HepG2 (cell line): ENCODE results near the gene ABHD17A. TPM values are rescaled to one million over a fixed set of nuclear protein-coding genes. Genes with fewer than 3 reads are reported as not detected.

ENCODE experiments used
- EP300 ChIP-seq, 3 experiments: sonication (generic) in 1 of 3; formaldehyde crosslinking in 1 of 3; IDR thresholded peaks; 2 replicates each; pipeline versions ENCODE4 v1.5.1 to v1.6.1; 2011 to 2020; ENCODE audit warnings: low read depth in 2 of 3, low read length in 2 of 3, borderline replicate concordance in 1 of 3, improper control_type of control experiment in 1 of 3, mild to moderate bottlenecking in 1 of 3, missing genetic modification reagents in 1 of 3, moderate library complexity in 1 of 3
- FOSL2 ChIP-seq: sonication (generic); formaldehyde crosslinking; IDR thresholded peaks from 2 replicates; pipeline ENCODE4 v1.4.0; 2020; ENCODE audit warnings: missing genetic modification reagents
- GATAD1 ChIP-seq: IDR thresholded peaks from 2 replicates; pipeline ENCODE4 v1.6.1; 2016; ENCODE audit warnings: missing genetic modification reagents, missing compliant biosample characterization
- GFI1 ChIP-seq: sonication (generic); formaldehyde crosslinking; IDR thresholded peaks from 2 replicates; pipeline ENCODE4 v1.5.0; 2020; ENCODE audit warnings: missing genetic modification reagents, mild to moderate bottlenecking, borderline replicate concordance
- HNRNPK ChIP-seq: fragments of 200-400 bp; formaldehyde crosslinking; IDR thresholded peaks from 2 replicates; pipeline ENCODE4 v1.6.1; 2018; ENCODE audit warnings: low read length, low read depth, moderate library complexity, mild to moderate bottlenecking; ENCODE audit not compliant: poor library complexity, severe bottlenecking
- KDM2A ChIP-seq: sonication (generic); formaldehyde crosslinking; IDR thresholded peaks from 2 replicates; pipeline ENCODE4 v1.4.0; 2020; ENCODE audit warnings: low read depth, missing genetic modification reagents, borderline replicate concordance
- KLF6 ChIP-seq: IDR thresholded peaks from 2 replicates; pipeline ENCODE4 v1.8.0; 2016; ENCODE audit warnings: missing biosample characterization, missing genetic modification reagents
- PLSCR1 ChIP-seq: sonication (generic); formaldehyde crosslinking; IDR thresholded peaks from 2 replicates; pipeline ENCODE4 v1.5.0; 2020; ENCODE audit warnings: missing genetic modification reagents, mild to moderate bottlenecking, borderline replicate concordance
- RFX5 ChIP-seq: IDR thresholded peaks from 2 replicates; pipeline ENCODE4 v1.6.1; 2011; ENCODE audit warnings: low read depth, low read length, improper control_type of control experiment
- SETDB1 ChIP-seq: sonication (generic); formaldehyde crosslinking; IDR thresholded peaks from 2 replicates; pipeline ENCODE4 v1.5.1; 2020; ENCODE audit warnings: missing genetic modification reagents, mild to moderate bottlenecking, borderline replicate concordance
- TRAFD1 ChIP-seq: sonication (generic); formaldehyde crosslinking; IDR thresholded peaks from 2 replicates; pipeline ENCODE4 v1.5.1; 2020; ENCODE audit warnings: missing genetic modification reagents, mild to moderate bottlenecking, borderline replicate concordance
- ZBTB7B ChIP-seq: sonication (generic); formaldehyde crosslinking; IDR thresholded peaks from 2 replicates; pipeline ENCODE4 v1.4.0; 2020; ENCODE audit warnings: missing genetic modification reagents
- ZEB1 ChIP-seq: IDR thresholded peaks from 2 replicates; pipeline ENCODE4 v1.6.1; 2012; ENCODE audit warnings: mild to moderate bottlenecking, low read depth, inconsistent platforms; ENCODE audit not compliant: insufficient replicate concordance
- ZFY ChIP-seq: sonication (generic); formaldehyde crosslinking; IDR thresholded peaks from 2 replicates; pipeline ENCODE4 v1.4.0; 2020; ENCODE audit warnings: missing genetic modification reagents
- ZNF18 ChIP-seq: sonication (generic); formaldehyde crosslinking; IDR thresholded peaks from 2 replicates; pipeline ENCODE4 v1.8.0; 2022; ENCODE audit warnings: mild to moderate bottlenecking, missing genetic modification reagents; ENCODE audit not compliant: insufficient replicate concordance
- ZNF280D ChIP-seq: sonication (generic); formaldehyde crosslinking; IDR thresholded peaks from 2 replicates; pipeline ENCODE4 v1.5.1; 2020; ENCODE audit warnings: mild to moderate bottlenecking, missing genetic modification reagents
- ZNF30 ChIP-seq: sonication (generic); formaldehyde crosslinking; IDR thresholded peaks from 2 replicates; pipeline ENCODE4 v1.5.0; 2020; ENCODE audit warnings: mild to moderate bottlenecking, missing genetic modification reagents
- ZNF329 ChIP-seq: sonication (generic); formaldehyde crosslinking; IDR thresholded peaks from 2 replicates; pipeline ENCODE4 v1.9.0; 2021; ENCODE audit warnings: low read depth, mild to moderate bottlenecking, missing genetic modification reagents
- ZNF737 ChIP-seq: sonication (generic); formaldehyde crosslinking; IDR thresholded peaks from 2 replicates; pipeline ENCODE4 v1.5.0; 2020; ENCODE audit warnings: missing genetic modification reagents, mild to moderate bottlenecking, borderline replicate concordance
- ZNF792 ChIP-seq: IDR thresholded peaks from 2 replicates; pipeline ENCODE4 v1.6.1; 2016
- ZNF879 ChIP-seq: sonication (generic); formaldehyde crosslinking; IDR thresholded peaks from 2 replicates; pipeline ENCODE4 v1.8.1; 2023; ENCODE audit warnings: missing genetic modification reagents
- ZSCAN12 ChIP-seq: sonication (generic); formaldehyde crosslinking; IDR thresholded peaks from 2 replicates; pipeline ENCODE4 v1.9.0; 2021; ENCODE audit warnings: mild to moderate bottlenecking, missing genetic modification reagents
- polyA plus RNA-seq, 8 experiments: library from polyadenylated mRNA; depleted of rRNA in 3 of 8; stranded (reverse) in 7 of 8; unstranded in 1 of 8; fragments of >200 nt; fragmentation: Illumina TruSeq in 4 of 8; extraction: Trizol in 4 of 8; gene quantifications; 2 replicates each; pipeline versions ENCODE4 v1.2.1 to v1.2.3, GENCODE V29; 2011 to 2016; ENCODE audit warnings: low read depth in 4 of 8, missing spikeins in 1 of 8, mixed read lengths in 1 of 8; ENCODE audit not compliant: insufficient read depth in 1 of 8
- total RNA-seq, 5 experiments: library from RNA; depleted of rRNA; stranded (reverse); fragments of >200 nt; fragmentation: Illumina TruSeq; extraction: Trizol; gene quantifications; 2 replicates each; pipeline ENCODE4 v1.2.3, GENCODE V29; 2016; ENCODE audit warnings: low read depth in 1 of 5

ABHD17A gene
- total and polyA plus RNA-seq, 2 of the 13 experiments (the other 11 are each of a cell fraction or from before 2014, with no cell fraction given) = 27.7 to 40.8 TPM

- TF ChIP-seq ZNF280D (CRISPR knock-in tag) = no peak
- no peak for TF ChIP-seq SETDB1
- no peak for TF ChIP-seq ZNF737 (CRISPR knock-in tag)
- TF ChIP-seq ZFY (CRISPR knock-in tag) = peak; percentile 88
- peak; percentile 48 for TF ChIP-seq HNRNPK
- TF ChIP-seq KDM2A (CRISPR knock-in tag) = peak; percentile 74
- 0 out of 2 replicates have a peak, but pooled peaks have one; percentile 38 for TF ChIP-seq KLF6
- no peak for TF ChIP-seq ZNF879
- no peak for TF ChIP-seq ZSCAN12 (CRISPR knock-in tag)
- TF ChIP-seq ZNF18 (CRISPR knock-in tag) = peak; percentile 2
- peak; percentile 7; the same call in 1 of the 2 replicates for TF ChIP-seq ZNF792
- peak; percentile 46 for TF ChIP-seq ZEB1
- no peak for TF ChIP-seq GFI1 (CRISPR knock-in tag)
- TF ChIP-seq TRAFD1 = no peak
- no peak; the same call in 1 of the 2 replicates for TF ChIP-seq RFX5
- peak; percentile 45 for TF ChIP-seq FOSL2 (CRISPR knock-in tag)
- TF ChIP-seq ZBTB7B (CRISPR knock-in tag) = 0 out of 2 replicates have a peak, but pooled peaks have one; percentile 38
- TF ChIP-seq ZNF30 (CRISPR knock-in tag) = no peak
- no peak for TF ChIP-seq PLSCR1 (CRISPR knock-in tag)
- no peak for TF ChIP-seq ZNF329
- TF ChIP-seq GATAD1 = peak; percentile 82
- TF ChIP-seq EP300 (IDR thresholded peaks at IDR 0.05; ENCODE audit: low read depth in 2 of 2, low read length in 2 of 2) = peak in 1 of 2 experiments; percentile 53; a peak in 2 of 4 replicates
- TF ChIP-seq EP300 (CRISPR knock-in tag; IDR thresholded peaks at IDR 0.05; ENCODE audit: borderline replicate concordance) = peak; percentile 26; the same call in 1 of the 2 replicates
Observed at GRCh38 chr19:1905110-1905862, 20.0 kb upstream of the ABHD17A start, which contains the start of the genes ADAT3 and SCAMP4 (continued).
